GM12801 (cell line): ENCODE results near the gene NOSIP.

Experiments
- TF ChIP-seq, protein P1 (sequence below): IDR thresholded peaks from one replicate; pipeline ENCODE4 v1.5.1; 2011; ENCODE audit warnings: control low read depth; ENCODE audit not compliant: insufficient read length; ENCODE audit errors: extremely low read depth

Gene NOSIP, protein sequence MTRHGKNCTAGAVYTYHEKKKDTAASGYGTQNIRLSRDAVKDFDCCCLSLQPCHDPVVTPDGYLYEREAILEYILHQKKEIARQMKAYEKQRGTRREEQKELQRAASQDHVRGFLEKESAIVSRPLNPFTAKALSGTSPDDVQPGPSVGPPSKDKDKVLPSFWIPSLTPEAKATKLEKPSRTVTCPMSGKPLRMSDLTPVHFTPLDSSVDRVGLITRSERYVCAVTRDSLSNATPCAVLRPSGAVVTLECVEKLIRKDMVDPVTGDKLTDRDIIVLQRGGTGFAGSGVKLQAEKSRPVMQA

DNA sequence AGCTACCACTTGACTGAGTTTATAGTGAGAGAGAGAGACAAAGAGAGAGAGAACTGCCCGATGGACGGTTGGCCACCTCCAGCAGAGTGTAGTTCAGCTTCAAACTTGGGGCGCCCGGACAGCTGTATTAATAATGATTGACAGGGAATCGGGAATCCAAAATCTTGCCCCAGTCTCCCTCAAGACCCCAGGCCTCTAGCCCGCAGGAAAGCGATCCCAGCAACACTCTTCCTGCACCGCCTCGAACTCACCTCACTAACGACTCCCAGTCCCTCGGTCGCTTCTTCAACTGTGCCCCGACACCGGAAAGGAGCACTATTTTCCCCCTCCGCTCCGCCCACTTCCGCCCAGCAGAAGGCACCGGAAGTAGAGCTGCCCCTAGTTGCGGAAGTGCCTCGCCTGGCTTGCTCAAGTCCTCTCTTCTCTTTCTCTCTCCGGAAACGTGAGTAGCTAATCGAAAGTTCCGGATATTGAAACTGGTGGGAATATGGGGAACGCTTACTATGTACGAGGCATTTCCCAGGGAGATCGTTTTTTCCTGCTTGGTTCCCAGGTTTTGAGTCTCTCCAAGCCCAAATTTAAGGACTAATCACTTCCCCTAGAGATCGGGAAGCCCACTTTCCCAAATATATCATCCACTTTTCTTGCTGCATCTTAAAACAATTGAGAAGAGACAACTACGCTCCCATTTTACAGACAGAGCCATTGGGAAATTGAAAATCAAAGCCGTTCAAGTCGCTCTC lies at the start of gene NOSIP:
Gene NOSIP (minus strand): TSS at position 293 of the 743 bp plus-strand sequence. CDS start 19,865 bp downstream, outside the sequence.
- TF ChIP-seq, protein P1, sequence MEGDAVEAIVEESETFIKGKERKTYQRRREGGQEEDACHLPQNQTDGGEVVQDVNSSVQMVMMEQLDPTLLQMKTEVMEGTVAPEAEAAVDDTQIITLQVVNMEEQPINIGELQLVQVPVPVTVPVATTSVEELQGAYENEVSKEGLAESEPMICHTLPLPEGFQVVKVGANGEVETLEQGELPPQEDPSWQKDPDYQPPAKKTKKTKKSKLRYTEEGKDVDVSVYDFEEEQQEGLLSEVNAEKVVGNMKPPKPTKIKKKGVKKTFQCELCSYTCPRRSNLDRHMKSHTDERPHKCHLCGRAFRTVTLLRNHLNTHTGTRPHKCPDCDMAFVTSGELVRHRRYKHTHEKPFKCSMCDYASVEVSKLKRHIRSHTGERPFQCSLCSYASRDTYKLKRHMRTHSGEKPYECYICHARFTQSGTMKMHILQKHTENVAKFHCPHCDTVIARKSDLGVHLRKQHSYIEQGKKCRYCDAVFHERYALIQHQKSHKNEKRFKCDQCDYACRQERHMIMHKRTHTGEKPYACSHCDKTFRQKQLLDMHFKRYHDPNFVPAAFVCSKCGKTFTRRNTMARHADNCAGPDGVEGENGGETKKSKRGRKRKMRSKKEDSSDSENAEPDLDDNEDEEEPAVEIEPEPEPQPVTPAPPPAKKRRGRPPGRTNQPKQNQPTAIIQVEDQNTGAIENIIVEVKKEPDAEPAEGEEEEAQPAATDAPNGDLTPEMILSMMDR, result no peak

DNA sequence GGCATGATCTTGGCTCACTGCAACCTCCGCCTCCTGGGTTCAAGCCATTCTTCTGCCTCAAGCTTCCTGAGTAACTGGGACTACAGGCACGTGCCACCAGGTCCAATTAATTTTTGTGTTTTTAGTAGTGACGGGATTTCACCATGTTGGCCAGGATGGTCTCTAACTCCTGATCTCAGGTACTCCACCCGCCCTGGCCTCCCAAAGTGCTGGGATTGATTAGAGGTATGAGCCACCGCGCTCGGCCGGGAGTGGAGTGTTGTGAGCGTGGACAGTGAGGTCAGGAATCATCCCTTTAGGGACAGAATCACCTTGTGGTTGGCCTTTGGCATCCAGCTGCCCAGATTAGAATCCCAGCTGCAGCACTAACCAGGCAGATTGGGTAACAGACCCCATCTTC lies 49.3 kb upstream of the NOSIP start:
- TF ChIP-seq, protein P1, result no peak

DNA sequence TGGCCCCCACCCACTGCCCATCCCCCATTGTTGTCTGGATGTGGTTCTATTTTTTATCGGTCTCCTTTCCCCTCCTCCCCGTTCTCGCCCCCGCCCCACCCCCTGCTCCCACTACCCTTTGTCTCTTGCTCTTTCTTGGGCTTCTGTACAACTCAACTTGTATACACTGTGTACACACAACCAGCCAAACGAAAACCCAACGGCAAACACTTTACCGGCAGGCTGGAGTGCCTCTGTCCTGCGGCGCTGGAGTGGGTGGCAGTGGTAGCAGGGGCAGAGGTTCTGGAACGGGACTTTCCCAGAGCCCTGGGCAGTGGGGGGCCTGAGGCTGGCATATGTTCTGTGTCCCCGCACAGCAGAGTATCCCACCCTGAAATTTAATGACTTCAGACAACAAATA lies 45.9 kb upstream of the NOSIP start:
- TF ChIP-seq, protein P1, result no peak

DNA sequence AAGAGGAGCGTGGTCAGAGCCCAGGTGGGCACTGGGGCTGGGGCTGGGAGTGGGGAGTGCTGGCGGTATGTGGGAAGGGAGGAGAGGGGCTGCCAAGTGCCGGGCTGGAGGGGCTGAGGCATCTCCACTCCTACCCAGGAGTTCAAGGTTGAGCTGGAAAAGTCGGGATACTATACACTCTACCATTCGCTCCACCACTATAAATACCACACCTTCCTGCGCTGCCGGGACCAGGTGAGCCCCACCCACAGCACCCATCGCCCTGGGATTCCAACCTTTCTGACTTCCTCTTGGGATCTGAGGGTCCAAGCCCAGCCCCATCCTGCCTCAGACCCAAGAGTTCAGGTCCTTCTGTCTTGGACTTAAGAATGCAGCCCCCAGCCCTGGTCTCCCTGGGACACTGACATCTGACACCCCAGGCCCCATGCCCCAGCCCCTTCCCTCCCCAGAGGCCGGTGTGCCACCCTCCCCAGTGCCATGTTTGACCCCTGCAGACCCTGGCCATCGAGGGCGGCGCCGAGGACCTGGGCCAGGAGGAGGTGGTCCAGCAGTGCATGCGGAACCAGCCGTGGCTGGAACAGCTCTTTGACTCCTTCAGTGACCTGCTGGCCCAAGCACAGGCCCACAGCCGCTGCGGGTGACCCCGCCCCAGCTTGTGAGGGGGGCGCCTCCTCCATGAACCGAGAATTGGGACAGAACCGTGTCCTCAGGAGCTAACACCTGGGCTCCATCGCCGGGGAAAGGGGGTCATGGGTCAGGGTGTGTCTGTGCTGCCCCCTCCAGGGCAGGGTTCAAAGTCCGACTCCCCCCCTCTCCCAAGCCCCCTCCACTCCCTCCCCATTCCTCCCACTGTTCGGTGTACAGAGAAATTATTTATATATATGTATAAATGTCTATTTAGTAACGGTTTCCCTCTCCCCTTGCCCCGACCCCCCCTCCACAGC lies 44.9 kb upstream of the NOSIP start:
- TF ChIP-seq, protein P1, result no peak

DNA sequence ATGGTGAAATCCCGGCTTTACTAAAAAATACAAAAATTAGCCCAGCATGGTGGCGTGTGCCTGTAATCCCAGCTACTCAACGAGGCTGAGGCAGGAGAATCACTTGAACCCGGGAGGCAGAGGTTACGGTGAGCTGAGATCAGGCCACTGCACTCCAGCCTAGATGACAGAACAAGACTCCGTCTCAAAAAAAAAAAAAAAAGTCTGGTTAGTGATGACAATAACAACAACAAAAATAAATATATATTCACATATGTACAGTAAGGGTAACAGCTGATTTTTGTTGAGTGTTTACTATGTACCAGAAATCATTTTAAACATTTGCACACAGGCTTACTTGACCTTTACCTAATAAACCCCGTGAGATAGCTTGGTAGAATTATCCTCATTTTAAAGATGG lies 36.6 kb upstream of the NOSIP start:
- TF ChIP-seq, protein P1, result no peak

DNA sequence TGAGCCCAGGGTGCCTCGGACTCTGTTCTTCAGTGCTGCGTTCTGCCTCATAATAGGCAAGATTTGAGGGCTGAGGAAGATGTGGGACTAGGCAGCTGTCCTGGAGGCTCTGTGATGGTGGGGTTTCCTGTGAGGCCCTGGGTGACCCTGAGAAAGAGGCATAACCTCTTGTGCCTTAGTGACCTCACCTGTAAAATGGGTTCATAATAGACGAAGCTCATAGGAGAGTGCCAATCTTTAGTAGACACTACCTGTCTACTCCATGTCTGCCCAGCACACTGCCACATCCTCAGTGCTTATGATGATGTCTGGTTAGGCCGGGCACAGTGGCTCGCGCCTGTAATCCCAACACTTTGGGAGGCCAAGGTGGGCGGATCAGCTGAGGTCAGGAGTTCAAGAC lies 36.2 kb upstream of the NOSIP start:
- TF ChIP-seq, protein P1, result no peak

DNA sequence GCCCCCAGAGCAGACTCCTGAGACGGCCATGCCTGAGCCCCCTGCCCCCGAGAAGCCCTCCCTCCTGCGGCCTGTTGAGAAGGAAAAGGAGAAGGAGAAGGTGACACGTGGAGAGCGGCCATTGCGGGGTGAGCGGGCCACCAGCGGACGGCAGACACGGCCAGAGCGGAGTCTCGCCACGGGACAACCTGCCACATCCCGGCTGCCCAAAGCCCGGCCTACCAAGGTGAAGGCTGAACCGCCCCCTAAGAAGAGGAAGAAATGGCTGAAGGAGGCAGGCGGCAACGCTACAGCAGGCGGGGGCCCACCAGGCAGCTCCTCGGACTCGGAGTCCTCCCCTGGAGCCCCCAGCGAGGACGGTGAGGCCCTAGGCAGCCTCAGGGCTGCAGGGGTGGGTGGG lies 35.5 kb upstream of the NOSIP start:
- TF ChIP-seq, protein P1, result no peak
